SK-N-SH (cell line): Measurements from ENCODE around the gene IGF2BP2. TPM values are rescaled to one million over a fixed set of nuclear protein-coding genes. Genes with fewer than 3 reads are reported as not detected.

Experiments
- CTCF ChIA-PET: fragments of 300-600, 350-600 bp; formaldehyde crosslinking; extraction: SDS; loops from one replicate; lab custom pipeline; 2021; lab: Yijun Ruan, JAX
- POLR2A ChIA-PET: fragments of 350-600 bp; sonication (Branson Sonifier 250); formaldehyde crosslinking; extraction: SDS; loops from one replicate; lab custom pipeline; 2020; ENCODE audit warnings: antibody characterized with exemption, inconsistent platforms; lab: Yijun Ruan, JAX
- DNase-seq: peaks from one replicate; pipeline ENCODE4 v3.0.0; 2012
- H2AFZ ChIP-seq: fragments of 200-600 bp; sonication (generic); 2 replicates; pipeline ENCODE4 v1.8.1; 2016; ENCODE audit warnings: antibody characterized with exemption, mild to moderate bottlenecking, low read depth
- H3F3A ChIP-seq: fragments of 200-600 bp; sonication (generic); replicated peaks from 2 replicates; pipeline ENCODE3; 2016; ENCODE audit warnings: antibody characterized with exemption, mild to moderate bottlenecking; ENCODE audit not compliant: insufficient read depth
- H3K27ac ChIP-seq, 2 experiments: fragments of 200-500 bp in 1 of 2; fragments of 200-600 bp in 1 of 2; sonication (Bioruptor generic) in 1 of 2; sonication (generic), shearing (Covaris generic) in 1 of 2; 2 replicates each; pipeline versions ENCODE4 v1.5.1 to v1.6.1; 2014 to 2016; ENCODE audit warnings: low read depth in 2 of 2, inconsistent platforms in 1 of 2, low read length in 1 of 2, mild to moderate bottlenecking in 1 of 2, mixed read lengths in 1 of 2
- H3K27me3 ChIP-seq: fragments of 200-600 bp; sonication (generic), shearing (Covaris generic); 2 replicates; pipeline ENCODE4 v1.6.1; 2016; ENCODE audit warnings: mixed run types; ENCODE audit not compliant: insufficient read depth
- H3K36me3 ChIP-seq, 2 experiments: fragments of 200-500 bp in 1 of 2; fragments of 200-600 bp in 1 of 2; sonication (Bioruptor generic) in 1 of 2; sonication (generic) in 1 of 2; replicated peaks in 1 of 2; 2 replicates each; pipeline versions ENCODE3 to v1.5.1; 2014 to 2016; ENCODE audit warnings: low read length in 1 of 2, mild to moderate bottlenecking in 1 of 2; ENCODE audit not compliant: insufficient read depth in 2 of 2, control insufficient read depth in 1 of 2
- H3K4me1 ChIP-seq, 2 experiments: fragments of 200-500 bp in 1 of 2; fragments of 200-600 bp in 1 of 2; sonication (Bioruptor generic) in 1 of 2; sonication (generic), shearing (Covaris generic) in 1 of 2; 2 replicates each; pipeline versions ENCODE4 v1.5.1 to v1.6.1; 2014 to 2016; ENCODE audit warnings: low read depth in 1 of 2, low read length in 1 of 2, mixed run types in 1 of 2; ENCODE audit not compliant: insufficient read depth in 2 of 2, control insufficient read depth in 1 of 2
- H3K4me2 ChIP-seq: fragments of 200-600 bp; sonication (generic), shearing (Covaris generic); 2 replicates; pipeline ENCODE4 v1.6.1; 2017; ENCODE audit warnings: mixed run types
- H3K4me3 ChIP-seq, 2 experiments: fragments of 200-500 bp in 1 of 2; fragments of 200-600 bp in 1 of 2; sonication (Bioruptor generic) in 1 of 2; sonication (generic), shearing (Covaris generic) in 1 of 2; 2 replicates each; pipeline versions ENCODE4 v1.5.1 to v1.8.1; 2014 to 2016; ENCODE audit warnings: low read depth in 2 of 2, inconsistent platforms in 1 of 2, low read length in 1 of 2, mild to moderate bottlenecking in 1 of 2, mixed read lengths in 1 of 2, moderate library complexity in 1 of 2
- H3K79me2 ChIP-seq: fragments of 200-600 bp; sonication (generic); 2 replicates; pipeline ENCODE4 v1.8.1; 2017; ENCODE audit warnings: mild to moderate bottlenecking; ENCODE audit not compliant: insufficient read depth
- H3K9ac ChIP-seq: fragments of 200-600 bp; sonication (generic); 2 replicates; pipeline ENCODE4 v1.6.1; 2017; ENCODE audit warnings: mixed run types
- H3K9me2 ChIP-seq: fragments of 200-600 bp; sonication (generic); 2 replicates; pipeline ENCODE4 v1.6.1; 2017; ENCODE audit warnings: mixed run types
- H3K9me3 ChIP-seq: fragments of 200-600 bp; sonication (generic); 2 replicates; pipeline ENCODE4 v1.6.1; 2017; ENCODE audit warnings: mixed run types, mild to moderate bottlenecking, moderate library complexity
- H4K20me1 ChIP-seq: fragments of 200-600 bp; sonication (generic); 2 replicates; pipeline ENCODE4 v1.6.1; 2017; ENCODE audit warnings: mild to moderate bottlenecking, mixed run types; ENCODE audit not compliant: insufficient read depth
- CHD2 ChIP-seq: fragments of 150-350 bp; IDR thresholded peaks from 2 replicates; pipeline ENCODE4 v1.6.1; 2018; ENCODE audit warnings: low read length; ENCODE audit not compliant: partially characterized antibody
- CTCF ChIP-seq: fragments of 200-600 bp; sonication (generic); IDR thresholded peaks from 2 replicates; pipeline ENCODE4 v1.6.1; 2017; ENCODE audit warnings: antibody characterized with exemption, mild to moderate bottlenecking, moderate library complexity
- ELF1 ChIP-seq: IDR thresholded peaks from 2 replicates; pipeline ENCODE4 v1.4.0; 2012
- EP300 ChIP-seq, 2 experiments: IDR thresholded peaks; 2 replicates each; pipeline versions ENCODE4 v1.4.0 to v1.6.1; 2012; ENCODE audit warnings: borderline replicate concordance in 1 of 2, low read depth in 1 of 2, low read length in 1 of 2
- JUND ChIP-seq: IDR thresholded peaks from 2 replicates; pipeline ENCODE4 v1.4.0; 2012
- MAX ChIP-seq: IDR thresholded peaks from 2 replicates; pipeline ENCODE4 v1.4.0; 2012; ENCODE audit warnings: low read depth
- MEF2A ChIP-seq: IDR thresholded peaks from 2 replicates; pipeline ENCODE4 v1.4.0; 2012; ENCODE audit warnings: low read depth, borderline replicate concordance
- MXI1 ChIP-seq: IDR thresholded peaks from 2 replicates; pipeline ENCODE4 v1.6.1; 2012; ENCODE audit warnings: mild to moderate bottlenecking, low read depth, low read length, improper control_type of control experiment
- NFIC ChIP-seq: IDR thresholded peaks from 2 replicates; pipeline ENCODE4 v1.4.0; 2012; ENCODE audit warnings: borderline replicate concordance
- POLR2AphosphoS5 ChIP-seq: IDR thresholded peaks from 2 replicates; pipeline ENCODE4 v1.6.1; 2012; ENCODE audit warnings: low read depth, low read length
- RAD21 ChIP-seq: IDR thresholded peaks from 2 replicates; pipeline ENCODE4 v1.6.1; 2012; ENCODE audit warnings: mild to moderate bottlenecking, low read length
- RFX5 ChIP-seq: IDR thresholded peaks from 2 replicates; pipeline ENCODE4 v1.6.1; 2012; ENCODE audit warnings: mild to moderate bottlenecking, improper control_type of control experiment, low read length
- SIN3A ChIP-seq: IDR thresholded peaks from 2 replicates; pipeline ENCODE4 v1.6.1; 2012; ENCODE audit warnings: low read depth, mild to moderate bottlenecking, low read length, moderate library complexity, borderline replicate concordance
- SMC3 ChIP-seq: IDR thresholded peaks from 2 replicates; pipeline ENCODE4 v1.6.1; 2012; ENCODE audit warnings: low read depth, low read length, improper control_type of control experiment
- TCF12 ChIP-seq: IDR thresholded peaks from 2 replicates; pipeline ENCODE4 v1.4.0; 2012
- TEAD4 ChIP-seq: IDR thresholded peaks from 2 replicates; pipeline ENCODE4 v1.4.0; 2012; ENCODE audit warnings: mild to moderate bottlenecking, borderline replicate concordance; ENCODE audit not compliant: insufficient read depth
- USF1 ChIP-seq: IDR thresholded peaks from 2 replicates; pipeline ENCODE4 v1.4.0; 2012; ENCODE audit warnings: low read depth, borderline replicate concordance
- USF2 ChIP-seq: fragments of 150-350 bp; IDR thresholded peaks from 2 replicates; pipeline ENCODE4 v1.6.1; 2017; ENCODE audit warnings: antibody characterized with exemption, low read length, low read depth, borderline replicate concordance
- YY1 ChIP-seq: IDR thresholded peaks from 2 replicates; pipeline ENCODE4 v1.4.0; 2012; ENCODE audit warnings: low read depth, mild to moderate bottlenecking
- ZBTB33 ChIP-seq: IDR thresholded peaks from 2 replicates; pipeline ENCODE4 v1.4.0; 2012; ENCODE audit warnings: low read depth, borderline replicate concordance
- WGBS: methylation state at CpG from one replicate; pipeline ENCODE4 v1.1.6; 2017; ENCODE audit warnings: low lambda C conversion rate; 5-methylcytosine and 5-hydroxymethylcytosine counted together
- polyA plus RNA-seq, 3 experiments: library from polyadenylated mRNA; depleted of rRNA; stranded (reverse); fragments of >200 nt; gene quantifications; 2 replicates each; pipeline ENCODE4 v1.2.3, GENCODE V29; 2012

The IGF2BP2 gene
- polyA plus RNA-seq, 1 of the 3 experiments (the other 2 are of a cell fraction) = 5.4 TPM

GRCh38 chr3:185796431-185797107, 28.3 kb downstream of the IGF2BP2 start (continued):
- TF ChIP-seq ZBTB33 (no peak), MXI1 (no peak), NFIC (peak; percentile 56; the same call in 1 of the 2 replicates), MEF2A (no peak), YY1 (no peak), RAD21 (no peak), MAX (no peak), SIN3A (no peak), EP300 (IDR thresholded peaks at IDR 0.05; ENCODE audit: borderline replicate concordance in 1 of 2, low read depth in 1 of 2, low read length in 1 of 2) (peak in 1 of 2 experiments; percentile 41; a peak in 1 of 4 replicates)
- TF ChIP-seq, all 33 proteins: peak for 7

GRCh38 chr3:185793381-185793780, 31.5 kb downstream of the IGF2BP2 start:
- peaks cover 100% of the 10 kb centered on the region for H3K79me2 ChIP-seq
- no peaks in the 10 kb centered on the region for H3K27me3 ChIP-seq
- DNase-seq = no peak
- H3K4me2 ChIP-seq = no peak overlapping the region
- TF ChIP-seq ELF1 (no peak), SMC3 (no peak), MXI1 (no peak), JUND (no peak), POLR2AphosphoS5 (no peak), NFIC (no peak), ZBTB33 (no peak), USF1 (no peak), MEF2A (no peak), SIN3A (no peak), CTCF (no peak), USF2 (no peak), TEAD4 (no peak), TCF12 (no peak), RFX5 (no peak), CHD2 (no peak)
- H3K4me3 ChIP-seq = no peak overlapping the region
- H3K36me3 ChIP-seq = peaks cover 0 to 5% of the 10 kb centered on the region in 2 experiments
- H3F3A ChIP-seq = peaks cover 28% of the 10 kb centered on the region
- ChIA-PET CTCF (no interaction called here), POLR2A (no interaction called here)
- no peak overlapping the region for H2AFZ ChIP-seq
- no peaks in the 10 kb centered on the region for H3K9me2 ChIP-seq
- peaks cover 0 to 30% of the 10 kb centered on the region in 2 experiments; a peak in 2 of 4 replicates for H3K4me1 ChIP-seq
- no peak overlapping the region for H3K9ac ChIP-seq
- no peak overlapping the region for H3K27ac ChIP-seq
- peaks cover 100% of the 10 kb centered on the region for H4K20me1 ChIP-seq
- H3K9me3 ChIP-seq = no peaks in the 10 kb centered on the region
- WGBS = 80% methylated on average over 4 of the region's 4 CpGs
